ENCODE results near the gene RGS3. TPM values are rescaled to one million over a fixed set of nuclear protein-coding genes. Genes with fewer than 3 reads are reported as not detected.

RGS3 gene
- total RNA-seq, 2 experiments from 2014 or later: 51.0 to 51.5 TPM

GRCh38 chr9:113616116-113616515 lies 152.6 kb downstream of the RGS3 start:
- H3K27ac Mint-ChIP-seq: peak overlapping the region; percentile 65
- POLR2A ChIA-PET: interaction anchor here (0.6 kb wide), 2 partner anchors 119 to 357 kb away, joined by 3 read pairs; no protein-coding TSS in a partner anchor

GRCh38 chr9:113616621-113617496 lies 153.3 kb downstream of the RGS3 start:
- H3K36me3 Mint-ChIP-seq (ENCODE audit: low read depth): no peaks in the 10 kb centered on the region
- peaks cover 60% of the 10 kb centered on the region for H3K4me1 Mint-ChIP-seq (ENCODE audit: low read depth)
- TF ChIP-seq CTCF (IDR thresholded peaks at IDR 0.05): no peak
- ChIA-PET POLR2A (interaction anchor here (0.6 to 0.7 kb wide), 2 partner anchors 10 to 13 kb away, joined by 3 read pairs; no protein-coding TSS in a partner anchor), CTCF (interaction anchor here (1.0 to 3.1 kb wide), 2 partner anchors 25 to 39 kb away, joined by 4 to 14 read pairs; no protein-coding TSS in a partner anchor)
- intact Hi-C loops (cut with micrococcal nuclease): no loop called here
- ATAC-seq (peak; percentile 42), DNase-seq (peak; percentile 68)
- no peaks in the 10 kb centered on the region for H3K9me3 Mint-ChIP-seq
- H3K27ac Mint-ChIP-seq: peak overlapping the region; percentile 57
- no peak overlapping the region for H3K4me3 Mint-ChIP-seq
- H3K27me3 Mint-ChIP-seq: peaks cover 6% of the 10 kb centered on the region

More at GRCh38 chr9:113616116-113616515, 152.6 kb downstream of the RGS3 start:
- Mint-ChIP-seq H3K9me3 (no peaks in the 10 kb centered on the region), H3K36me3 (ENCODE audit: low read depth) (no peaks in the 10 kb centered on the region), H3K4me3 (no peak overlapping the region), H3K27me3 (peaks cover 6% of the 10 kb centered on the region), H3K4me1 (ENCODE audit: low read depth) (peaks cover 54% of the 10 kb centered on the region)
- no peak for ATAC-seq
- no peak for DNase-seq
- CTCF ChIA-PET: interaction anchor here (1.1 to 3.1 kb wide), 3 partner anchors 14 to 40 kb away, joined by 3 to 14 read pairs (median 10); no protein-coding TSS in a partner anchor
- no peak for TF ChIP-seq CTCF (IDR thresholded peaks at IDR 0.05)
- intact Hi-C loops (cut with micrococcal nuclease): no loop called here

- ATAC-seq (no peak), DNase-seq (no peak)
- CTCF ChIA-PET: interaction anchor here (1.0 to 3.1 kb wide), 2 partner anchors 26 to 39 kb away, joined by 4 to 14 read pairs; no protein-coding TSS in a partner anchor
- H3K36me3 Mint-ChIP-seq (ENCODE audit: low read depth): no peaks in the 10 kb centered on the region
- peaks cover 67% of the 10 kb centered on the region for H3K4me1 Mint-ChIP-seq (ENCODE audit: low read depth)
- H3K27me3 Mint-ChIP-seq: peaks cover 6% of the 10 kb centered on the region
- TF ChIP-seq CTCF (IDR thresholded peaks at IDR 0.05): no peak
- no peak overlapping the region for H3K4me3 Mint-ChIP-seq
- H3K9me3 Mint-ChIP-seq: no peaks in the 10 kb centered on the region
- peak overlapping the region; percentile 57 for H3K27ac Mint-ChIP-seq
- POLR2A ChIA-PET: no interaction called here
- intact Hi-C loops (cut with micrococcal nuclease): no loop called here
Observed at GRCh38 chr9:113617550-113617949, 154.0 kb downstream of the RGS3 start.

- H3K36me3 Mint-ChIP-seq (ENCODE audit: low read depth): no peaks in the 10 kb centered on the region
- ChIA-PET CTCF (interaction anchor here (1.3 to 1.6 kb wide), 3 partner anchors 16 to 96 kb away, joined by 3 to 4 read pairs (median 3); no protein-coding TSS in a partner anchor), POLR2A (interaction anchor here (1.0 to 2.0 kb wide), 3 partner anchors 9 to 209 kb away, joined by 3 to 6 read pairs (median 4); partner anchors contain the start of genes C9orf43 and POLE3)
- no peaks in the 10 kb centered on the region for H3K9me3 Mint-ChIP-seq
- intact Hi-C loops (cut with micrococcal nuclease): no loop called here
- no peak overlapping the region for H3K4me3 Mint-ChIP-seq
- ATAC-seq (no peak), DNase-seq (no peak)
- peaks cover 6% of the 10 kb centered on the region for H3K27me3 Mint-ChIP-seq
- peaks cover 79% of the 10 kb centered on the region for H3K4me1 Mint-ChIP-seq (ENCODE audit: low read depth)
- peak overlapping the region; percentile 14 for H3K27ac Mint-ChIP-seq
- TF ChIP-seq CTCF (IDR thresholded peaks at IDR 0.05): no peak
Observed at GRCh38 chr9:113618836-113619490, 155.4 kb downstream of the RGS3 start.

Data from activated CD8-positive, alpha-beta T cell treated with anti-CD3 and anti-CD28 coated beads for 36 hours (primary cell).